HEK293 (cell line): ENCODE measurements around the gene YAE1.

Experiments
- MYNN ChIP-seq: fragments of 450-650 bp; formaldehyde crosslinking; IDR thresholded peaks from 2 replicates; pipeline ENCODE4 v1.5.1; 2016; ENCODE audit warnings: missing biosample characterization, missing genetic modification characterization, borderline replicate concordance
- SCRT1 ChIP-seq: fragments of 450-650 bp; formaldehyde crosslinking; IDR thresholded peaks from 2 replicates; pipeline ENCODE4 v1.5.1; 2016; ENCODE audit warnings: missing biosample characterization, missing genetic modification characterization, borderline replicate concordance
- WT1 ChIP-seq: fragments of 450-650 bp; formaldehyde crosslinking; IDR thresholded peaks from 2 replicates; pipeline ENCODE4 v1.5.1; 2016; ENCODE audit warnings: missing biosample characterization, missing genetic modification characterization
- YY1 ChIP-seq: fragments of 450-650 bp; formaldehyde crosslinking; IDR thresholded peaks from 2 replicates; pipeline ENCODE4 v1.5.1; 2018; ENCODE audit warnings: missing biosample characterization, missing genetic modification characterization
- ZBTB48 ChIP-seq: fragments of 450-650 bp; formaldehyde crosslinking; IDR thresholded peaks from 2 replicates; pipeline ENCODE4 v1.5.1; 2016; ENCODE audit warnings: missing biosample characterization, missing genetic modification characterization
- ZBTB8A ChIP-seq: fragments of 450-650 bp; formaldehyde crosslinking; IDR thresholded peaks from 2 replicates; pipeline ENCODE4 v1.5.1; 2016; ENCODE audit warnings: missing biosample characterization, missing genetic modification characterization
- ZNF133 ChIP-seq: fragments of 450-650 bp; formaldehyde crosslinking; IDR thresholded peaks from 2 replicates; pipeline ENCODE4 v1.5.1; 2016; ENCODE audit warnings: missing biosample characterization, missing genetic modification characterization
- ZNF157 ChIP-seq: fragments of 450-650 bp; formaldehyde crosslinking; IDR thresholded peaks from 2 replicates; pipeline ENCODE4 v1.5.1; 2016; ENCODE audit warnings: missing biosample characterization, missing genetic modification characterization
- ZNF211 ChIP-seq: fragments of 450-650 bp; formaldehyde crosslinking; IDR thresholded peaks from 2 replicates; pipeline ENCODE4 v1.5.1; 2016; ENCODE audit warnings: low read depth, missing biosample characterization, missing genetic modification characterization
- ZNF274 ChIP-seq, 2 experiments: fragments of 200-500 bp in 1 of 2; fragments of 450-650 bp in 1 of 2; sonication (Bioruptor generic) in 1 of 2; formaldehyde crosslinking in 1 of 2; IDR thresholded peaks; 2 replicates each; pipeline versions ENCODE4 v1.5.1 to v1.6.1; 2014 to 2016; ENCODE audit warnings: borderline replicate concordance in 1 of 2, inconsistent platforms in 1 of 2, low read length in 1 of 2, missing biosample characterization in 1 of 2, missing genetic modification characterization in 1 of 2
- ZNF350 ChIP-seq: fragments of 450-650 bp; formaldehyde crosslinking; IDR thresholded peaks from 2 replicates; pipeline ENCODE4 v1.5.0; 2017; ENCODE audit warnings: missing biosample characterization, mild to moderate bottlenecking, missing genetic modification characterization
- ZNF48 ChIP-seq: fragments of 450-650 bp; formaldehyde crosslinking; IDR thresholded peaks from 2 replicates; pipeline ENCODE4 v1.5.1; 2016; ENCODE audit warnings: missing biosample characterization, missing genetic modification characterization
- ZNF610 ChIP-seq: fragments of 450-650 bp; formaldehyde crosslinking; IDR thresholded peaks from 2 replicates; pipeline ENCODE4 v1.5.1; 2016; ENCODE audit warnings: missing biosample characterization, missing genetic modification characterization, borderline replicate concordance
- TF ChIP-seq, protein P1 (sequence below): fragments of 450-650 bp; formaldehyde crosslinking; IDR thresholded peaks from 2 replicates; pipeline ENCODE4 v1.5.1; 2016; ENCODE audit warnings: missing biosample characterization, missing genetic modification characterization

DNA sequence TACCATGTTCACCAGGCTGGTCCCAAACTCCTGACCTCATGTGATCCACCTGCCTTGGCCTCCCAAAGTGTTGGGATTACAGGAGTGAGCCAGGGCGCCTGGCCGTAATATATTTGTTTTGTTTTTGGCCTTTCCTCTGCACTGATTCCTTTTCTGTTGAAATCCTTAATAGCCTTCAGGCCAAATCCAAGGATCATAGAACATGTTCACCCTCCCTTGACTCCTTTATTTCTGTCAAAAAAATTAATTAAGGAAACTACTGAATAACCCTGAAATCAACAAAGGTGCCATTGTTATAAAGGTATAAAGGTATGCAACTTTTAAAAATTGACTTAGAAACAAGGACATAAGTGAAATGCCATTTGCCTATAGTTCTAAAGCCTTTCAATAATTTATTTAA, 41.7 kb downstream of the YAE1 start:
- TF ChIP-seq, protein P1, sequence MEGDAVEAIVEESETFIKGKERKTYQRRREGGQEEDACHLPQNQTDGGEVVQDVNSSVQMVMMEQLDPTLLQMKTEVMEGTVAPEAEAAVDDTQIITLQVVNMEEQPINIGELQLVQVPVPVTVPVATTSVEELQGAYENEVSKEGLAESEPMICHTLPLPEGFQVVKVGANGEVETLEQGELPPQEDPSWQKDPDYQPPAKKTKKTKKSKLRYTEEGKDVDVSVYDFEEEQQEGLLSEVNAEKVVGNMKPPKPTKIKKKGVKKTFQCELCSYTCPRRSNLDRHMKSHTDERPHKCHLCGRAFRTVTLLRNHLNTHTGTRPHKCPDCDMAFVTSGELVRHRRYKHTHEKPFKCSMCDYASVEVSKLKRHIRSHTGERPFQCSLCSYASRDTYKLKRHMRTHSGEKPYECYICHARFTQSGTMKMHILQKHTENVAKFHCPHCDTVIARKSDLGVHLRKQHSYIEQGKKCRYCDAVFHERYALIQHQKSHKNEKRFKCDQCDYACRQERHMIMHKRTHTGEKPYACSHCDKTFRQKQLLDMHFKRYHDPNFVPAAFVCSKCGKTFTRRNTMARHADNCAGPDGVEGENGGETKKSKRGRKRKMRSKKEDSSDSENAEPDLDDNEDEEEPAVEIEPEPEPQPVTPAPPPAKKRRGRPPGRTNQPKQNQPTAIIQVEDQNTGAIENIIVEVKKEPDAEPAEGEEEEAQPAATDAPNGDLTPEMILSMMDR (tag by site-specific recombination) = no peak
- TF ChIP-seq ZNF157 (no peak), ZBTB8A (tag by site-specific recombination) (no peak), SCRT1 (tag by site-specific recombination) (no peak), WT1 (no peak), ZBTB48 (tag by site-specific recombination) (no peak), ZNF610 (tag by site-specific recombination) (no peak), ZNF48 (no peak), ZNF274 (IDR thresholded peaks at IDR 0.05; ENCODE audit: low read length) (no peak), ZNF274 (tag by site-specific recombination; IDR thresholded peaks at IDR 0.05; ENCODE audit: borderline replicate concordance) (no peak), MYNN (tag by site-specific recombination) (no peak), ZNF133 (no peak), YY1 (tag by site-specific recombination) (no peak), ZNF211 (tag by site-specific recombination) (no peak), ZNF350 (tag by site-specific recombination) (no peak)
